HCT116 (cell line): ENCODE data around the gene SUFU. TPM values are rescaled to one million over a fixed set of nuclear protein-coding genes. Genes with fewer than 3 reads are reported as not detected.

Experiments
- ATAC-seq: fragments of 200-7000 bp; cut with Tn5 transposase; 2 replicates; pipeline ENCODE4 v1.9.1; 2020; ENCODE audit warnings: mild to moderate bottlenecking, moderate library complexity
- BruUV-seq: library from RNA; stranded (reverse); fragments of 400-500 nt; replicated peaks from 2 replicates; lab custom pipeline; 2021; lab: Mats Ljungman, UMichigan
- CTCF ChIA-PET: fragments of 300-600 bp; sonication (Branson Sonifier 250); formaldehyde crosslinking; loops from one replicate; lab custom pipeline; 2021; ENCODE audit warnings: antibody characterized with exemption; lab: Charles Lee
- POLR2A ChIA-PET: fragments of 300-600, 350-600 bp; sonication (Branson Sonifier 250); formaldehyde crosslinking; loops from one replicate; lab custom pipeline; 2021; ENCODE audit warnings: antibody characterized with exemption; lab: Charles Lee
- RAD21 ChIA-PET, 2 experiments: fragments of 300-600 bp; sonication (Branson Sonifier 250); formaldehyde crosslinking; loops; one replicate each; lab custom pipeline; 2023; ENCODE audit warnings: low total read pairs in 2 of 2; ENCODE audit not compliant: uncharacterized antibody in 2 of 2, unreplicated experiment in 2 of 2, low non-redundant PET in 1 of 2; lab: Charles Lee
- DNase-seq: peaks from one replicate; pipeline ENCODE4 v3.0.0-alpha.2; 2010; ENCODE audit warnings: low read depth, low spot score
- H2AFZ ChIP-seq: fragments of 200-600 bp; shearing (Covaris generic), sonication (generic); 2 replicates; pipeline ENCODE4 v1.6.1; 2017; ENCODE audit warnings: low read depth, mixed run types, mixed read lengths, antibody characterized with exemption, low read length; ENCODE audit not compliant: poor library complexity, severe bottlenecking
- H3K27ac ChIP-seq: 2 replicates; pipeline ENCODE4 v1.5.1; 2012; ENCODE audit warnings: low read depth, low read length
- H3K27me3 ChIP-seq: fragments of 200-600 bp; sonication (generic); 2 replicates; pipeline ENCODE4 v1.6.1; 2016; ENCODE audit warnings: mixed run types, low read length, mixed read lengths; ENCODE audit not compliant: insufficient read depth
- H3K36me3 ChIP-seq, 2 experiments: fragments of 200-500 bp in 1 of 2; fragments of 200-600 bp in 1 of 2; sonication (Bioruptor generic) in 1 of 2; sonication (generic) in 1 of 2; 2 replicates each; pipeline versions ENCODE4 v1.5.1 to v1.6.1; 2014 to 2016; ENCODE audit warnings: low read length in 2 of 2, inconsistent platforms in 1 of 2, mixed read lengths in 1 of 2, mixed run types in 1 of 2; ENCODE audit not compliant: insufficient read depth in 2 of 2, control insufficient read depth in 1 of 2
- H3K4me1 ChIP-seq, 2 experiments: fragments of 200-600 bp in 1 of 2; sonication (generic) in 1 of 2; 2 replicates each; pipeline versions ENCODE4 v1.5.1 to v1.6.1; 2012 to 2017; ENCODE audit warnings: low read length in 2 of 2, inconsistent platforms in 1 of 2, mild to moderate bottlenecking in 1 of 2, mixed read lengths in 1 of 2, mixed run types in 1 of 2, moderate library complexity in 1 of 2; ENCODE audit not compliant: insufficient read depth in 2 of 2, control insufficient read depth in 1 of 2
- H3K4me2 ChIP-seq: fragments of 200-600 bp; sonication (generic); 2 replicates; pipeline ENCODE4 v1.6.1; 2017; ENCODE audit warnings: mixed run types, low read length, mixed read lengths
- H3K4me3 ChIP-seq, 2 experiments: fragments of 200-600 bp in 1 of 2; sonication (generic) in 1 of 2; replicated peaks in 1 of 2; 2 replicates each; pipeline ENCODE4 v1.5.1; 2011 to 2016; ENCODE audit warnings: low read length in 2 of 2, control low read depth in 1 of 2, low read depth in 1 of 2, mild to moderate bottlenecking in 1 of 2, mixed read lengths in 1 of 2, mixed run types in 1 of 2
- H3K79me2 ChIP-seq: fragments of 200-600 bp; sonication (generic); 2 replicates; pipeline ENCODE4 v1.6.1; 2017; ENCODE audit warnings: mild to moderate bottlenecking, mixed run types, low read length, moderate library complexity, mixed read lengths; ENCODE audit not compliant: insufficient read depth
- H3K9ac ChIP-seq: fragments of 200-600 bp; sonication (generic); 2 replicates; pipeline ENCODE4 v1.6.1; 2016; ENCODE audit warnings: low read length, mixed read lengths
- H3K9me2 ChIP-seq: fragments of 200-600 bp; sonication (generic), shearing (Covaris generic); 2 replicates; pipeline ENCODE4 v1.6.1; 2017; ENCODE audit warnings: mixed run types, mild to moderate bottlenecking, moderate library complexity; ENCODE audit not compliant: insufficient read depth
- H3K9me3 ChIP-seq, 2 experiments: fragments of 200-500 bp in 1 of 2; fragments of 200-600 bp in 1 of 2; sonication (Bioruptor generic) in 1 of 2; sonication (generic) in 1 of 2; 2 replicates each; pipeline ENCODE4 v1.6.1; 2014 to 2017; ENCODE audit warnings: low read length in 2 of 2, mixed read lengths in 2 of 2, inconsistent platforms in 1 of 2, low read depth in 1 of 2, mild to moderate bottlenecking in 1 of 2, mixed run types in 1 of 2, moderate library complexity in 1 of 2; ENCODE audit not compliant: control insufficient read depth in 1 of 2, insufficient read depth in 1 of 2
- H4K20me1 ChIP-seq: fragments of 200-600 bp; sonication (generic), shearing (Covaris generic); 2 replicates; pipeline ENCODE4 v1.6.1; 2017; ENCODE audit warnings: mixed run types, mild to moderate bottlenecking, moderate library complexity; ENCODE audit not compliant: insufficient read depth
- CEBPB ChIP-seq: IDR thresholded peaks from 2 replicates; pipeline ENCODE4 v1.6.1; 2012; ENCODE audit warnings: low read depth
- EGR1 ChIP-seq: IDR thresholded peaks from 2 replicates; pipeline ENCODE4 v1.6.1; 2012; ENCODE audit warnings: low read depth
- FOSL1 ChIP-seq: IDR thresholded peaks from 2 replicates; pipeline ENCODE4 v1.6.1; 2012; ENCODE audit warnings: low read depth
- JUND ChIP-seq: IDR thresholded peaks from 2 replicates; pipeline ENCODE4 v1.6.1; 2012
- SIN3A ChIP-seq: IDR thresholded peaks from 2 replicates; pipeline ENCODE4 v1.6.1; 2012; ENCODE audit warnings: low read depth
- ZBTB33 ChIP-seq: IDR thresholded peaks from 2 replicates; pipeline ENCODE4 v1.6.1; 2011; ENCODE audit warnings: mild to moderate bottlenecking, low read length, moderate library complexity; ENCODE audit not compliant: insufficient replicate concordance; ENCODE audit errors: extremely low read depth
- ZFX ChIP-seq: fragments of 450-650 bp; IDR thresholded peaks from 2 replicates; pipeline ENCODE4 v1.6.1; 2017
- ZNF274 ChIP-seq: fragments of 200-500 bp; sonication (Bioruptor generic); IDR thresholded peaks from 2 replicates; pipeline ENCODE4 v1.6.1; 2014; ENCODE audit warnings: mild to moderate bottlenecking, low read depth, low read length, inconsistent platforms
- intact Hi-C: fragments of 100-400 bp; cut with micrococcal nuclease; formaldehyde crosslinking; loops from 2 replicates; pipeline ENCODE4 v1.10.0; 2022
- total RNA-seq: library from RNA; stranded (reverse); gene quantifications from one replicate; pipeline ENCODE4 v1.2.1, GENCODE V29; 2021; ENCODE audit not compliant: unreplicated experiment

The SUFU gene
- total RNA-seq, 1 experiment from 2014 or later: 18.8 TPM

- ChIA-PET RAD21 (no interaction called here), CTCF (interaction anchor here (1.4 kb wide), 1 partner anchor 21 kb away, joined by 3 read pairs; the partner anchor contains the start of gene ACTR1A)
Measured at GRCh38 chr10:102523250-102524029, 19.7 kb downstream of the SUFU start.

GRCh38 chr10:102524746-102525145, 21.0 kb downstream of the SUFU start:
- Histone ChIP-seq H3K4me2 (no peak overlapping the region), H3K9me3 (no peaks in the 10 kb centered on the region), H3K4me3 (no peak overlapping the region), H3K27ac (no peak overlapping the region), H3K27me3 (no peaks in the 10 kb centered on the region), H2AFZ (no peak overlapping the region), H3K79me2 (peaks cover 11% of the 10 kb centered on the region; the same call in 1 of the 2 replicates), H3K36me3 (no peaks in the 10 kb centered on the region), H3K9me2 (no peaks in the 10 kb centered on the region), H3K4me1 (peaks cover 0 to 8% of the 10 kb centered on the region in 2 experiments; a peak in 1 of 4 replicates), H3K9ac (no peak overlapping the region), H4K20me1 (no peaks in the 10 kb centered on the region)
- no TSS peak for BruUV-seq
- RAD21 ChIA-PET: no interaction called here
- CTCF ChIA-PET: interaction anchor here (1.0 kb wide), 1 partner anchor 21 kb away, joined by 5 read pairs; the partner anchor contains the start of gene SUFU
- DNase-seq (no peak), ATAC-seq (no peak)
- TF ChIP-seq CEBPB (no peak), JUND (no peak), SIN3A (no peak), ZBTB33 (no peak), EGR1 (no peak), ZFX (no peak), ZNF274 (no peak)
- POLR2A ChIA-PET: no interaction called here
- intact Hi-C loops: no loop called here

More at GRCh38 chr10:102523250-102524029, 19.7 kb downstream of the SUFU start:
- intact Hi-C loops: no loop called here
- H3K4me2 ChIP-seq: peak overlapping the region; percentile 12; the same call in 1 of the 2 replicates
- no peaks in the 10 kb centered on the region for H3K9me3 ChIP-seq
- no peak overlapping the region for H3K27ac ChIP-seq
- H2AFZ ChIP-seq: no peak overlapping the region
- peaks cover 0 to 8% of the 10 kb centered on the region in 2 experiments; a peak in 1 of 4 replicates for H3K4me1 ChIP-seq
- no TSS peak for BruUV-seq
- H3K36me3 ChIP-seq: no peaks in the 10 kb centered on the region
- no peak overlapping the region for H3K9ac ChIP-seq
- H4K20me1 ChIP-seq: no peaks in the 10 kb centered on the region
- TF ChIP-seq FOSL1: no peak
- TF ChIP-seq, all 23 proteins: peak for 0
- Histone ChIP-seq H3K4me3 (no peak overlapping the region), H3K9me2 (no peaks in the 10 kb centered on the region), H3K27me3 (no peaks in the 10 kb centered on the region), H3K79me2 (peaks cover 11% of the 10 kb centered on the region; the same call in 1 of the 2 replicates)
- POLR2A ChIA-PET: no interaction called here
- DNase-seq (no peak), ATAC-seq (peak; percentile 14; the same call in 1 of the 2 replicates)
